ENCODE data around the gene NEK10. TPM values are rescaled to one million over a fixed set of nuclear protein-coding genes. Genes with fewer than 3 reads are reported as not detected.
A peak's percentile ranks its signal among the peaks of the same experiment; 100 is the strongest.

NEK10 gene
- total RNA-seq, 1 experiment from 2014 or later: 0.34 TPM

- no peak overlapping the region for H3K4me3 ChIP-seq (ENCODE audit: low read depth, low read length, poor library complexity, severe bottlenecking)
- no peaks in the 10 kb centered on the region for H3K27me3 ChIP-seq (replicated peaks; ENCODE audit: insufficient read depth, low read depth, low read length, poor library complexity)
- H3K9me3 ChIP-seq (ENCODE audit: low read depth, low read length, poor library complexity, severe bottlenecking): no peaks in the 10 kb centered on the region
- intact Hi-C loops (cut with micrococcal nuclease; ENCODE audit: unreplicated experiment): no loop called here
- H3K4me1 ChIP-seq (ENCODE audit: insufficient read depth, low read length, poor library complexity, severe bottlenecking): peaks cover 11% of the 10 kb centered on the region
- no peak for TF ChIP-seq EZH2 (IDR thresholded peaks at IDR 0.05; ENCODE audit: borderline replicate concordance, low read depth, low read length, poor library complexity, severe bottlenecking)
- no peak for TF ChIP-seq CTCF (conservative IDR thresholded peaks at IDR 0.05; ENCODE audit: low read depth, low read length)
- H3K36me3 ChIP-seq (ENCODE audit: insufficient read depth, low read length, poor library complexity, severe bottlenecking): no peaks in the 10 kb centered on the region
- ChIA-PET CTCF (no interaction called here), POLR2A (ENCODE audit: low non-redundant PET) (no interaction called here)
- H3K27ac ChIP-seq (ENCODE audit: low read depth, low read length, poor library complexity, severe bottlenecking): no peak overlapping the region
- DNase-seq (ENCODE audit: low spot score): peak; percentile 8
- BruUV-seq (replicated peaks): no TSS peak
Observed at GRCh38 chr3:27072810-27073651, 296.2 kb downstream of the NEK10 start.

DNA sequence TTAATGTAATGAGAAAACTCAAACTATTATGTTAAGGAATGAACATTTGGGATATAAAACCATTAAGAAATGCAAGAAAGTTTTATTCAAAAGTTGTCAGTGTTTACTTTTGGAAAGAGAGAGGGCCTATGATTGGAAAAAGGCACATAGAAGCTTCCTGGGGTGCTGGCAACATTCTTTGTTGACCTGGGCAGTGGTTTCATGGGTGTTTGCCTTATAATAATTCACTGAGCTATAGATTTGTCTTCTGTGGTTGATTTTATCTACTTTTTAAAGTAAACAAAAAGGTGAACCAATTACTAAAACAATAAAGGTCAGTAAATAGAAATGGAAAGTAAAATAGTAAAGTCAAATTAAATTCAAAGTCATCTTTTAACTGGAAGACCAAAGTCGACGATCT is 308.8 kb downstream of the NEK10 start:
- no peaks in the 10 kb centered on the region for H3K27me3 ChIP-seq (replicated peaks; ENCODE audit: insufficient read depth, low read depth, low read length, poor library complexity)
- H3K27ac ChIP-seq (ENCODE audit: low read depth, low read length, poor library complexity, severe bottlenecking): no peak overlapping the region
- H3K4me3 ChIP-seq (ENCODE audit: low read depth, low read length, poor library complexity, severe bottlenecking): no peak overlapping the region
- no TSS peak for BruUV-seq (replicated peaks)
- intact Hi-C loops (cut with micrococcal nuclease; ENCODE audit: unreplicated experiment): no loop called here
- H3K36me3 ChIP-seq (ENCODE audit: insufficient read depth, low read length, poor library complexity, severe bottlenecking): no peaks in the 10 kb centered on the region
- DNase-seq (ENCODE audit: low spot score): no peak
- CTCF ChIA-PET: no interaction called here
- POLR2A ChIA-PET (ENCODE audit: low non-redundant PET): no interaction called here
- H3K4me1 ChIP-seq (ENCODE audit: insufficient read depth, low read length, poor library complexity, severe bottlenecking): no peaks in the 10 kb centered on the region
- TF ChIP-seq CTCF (conservative IDR thresholded peaks at IDR 0.05; ENCODE audit: low read depth, low read length): no peak
- TF ChIP-seq EZH2 (IDR thresholded peaks at IDR 0.05; ENCODE audit: borderline replicate concordance, low read depth, low read length, poor library complexity, severe bottlenecking): no peak
- H3K9me3 ChIP-seq (ENCODE audit: low read depth, low read length, poor library complexity, severe bottlenecking): no peaks in the 10 kb centered on the region

Other genes with a start within 250 kb of the NEK10 start
- gene SLC4A7, start 115.0 kb upstream of the NEK10 start, total RNA-seq (2021): 22.6 and 26.2 TPM in 2 replicates